ENCODE data around the gene CCS.

Gene CCS

DNA sequence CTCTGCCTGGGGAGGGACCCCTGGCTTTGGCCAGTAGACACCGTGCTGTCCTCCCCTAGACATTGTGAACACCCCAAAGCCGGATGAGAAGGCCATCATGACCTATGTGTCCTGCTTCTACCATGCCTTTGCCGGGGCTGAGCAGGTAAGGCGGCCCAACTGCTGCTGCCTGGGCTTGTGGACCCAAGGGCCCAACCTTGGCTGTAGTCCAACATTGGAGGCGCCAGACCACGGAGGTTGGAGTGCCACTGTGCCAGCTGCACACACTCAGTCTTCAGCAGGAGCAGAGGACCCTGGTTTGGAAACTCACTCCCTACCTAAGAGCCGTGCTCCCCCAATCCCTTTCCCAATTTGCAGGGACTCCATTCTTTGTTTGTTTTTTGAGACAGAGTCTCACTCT lies 36.9 kb upstream of the CCS start:
- DNase-seq (ENCODE audit: insufficient read length, low spot score) (no peak), FAIRE-seq (no peak)
- TF ChIP-seq, protein P1, sequence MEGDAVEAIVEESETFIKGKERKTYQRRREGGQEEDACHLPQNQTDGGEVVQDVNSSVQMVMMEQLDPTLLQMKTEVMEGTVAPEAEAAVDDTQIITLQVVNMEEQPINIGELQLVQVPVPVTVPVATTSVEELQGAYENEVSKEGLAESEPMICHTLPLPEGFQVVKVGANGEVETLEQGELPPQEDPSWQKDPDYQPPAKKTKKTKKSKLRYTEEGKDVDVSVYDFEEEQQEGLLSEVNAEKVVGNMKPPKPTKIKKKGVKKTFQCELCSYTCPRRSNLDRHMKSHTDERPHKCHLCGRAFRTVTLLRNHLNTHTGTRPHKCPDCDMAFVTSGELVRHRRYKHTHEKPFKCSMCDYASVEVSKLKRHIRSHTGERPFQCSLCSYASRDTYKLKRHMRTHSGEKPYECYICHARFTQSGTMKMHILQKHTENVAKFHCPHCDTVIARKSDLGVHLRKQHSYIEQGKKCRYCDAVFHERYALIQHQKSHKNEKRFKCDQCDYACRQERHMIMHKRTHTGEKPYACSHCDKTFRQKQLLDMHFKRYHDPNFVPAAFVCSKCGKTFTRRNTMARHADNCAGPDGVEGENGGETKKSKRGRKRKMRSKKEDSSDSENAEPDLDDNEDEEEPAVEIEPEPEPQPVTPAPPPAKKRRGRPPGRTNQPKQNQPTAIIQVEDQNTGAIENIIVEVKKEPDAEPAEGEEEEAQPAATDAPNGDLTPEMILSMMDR (IDR thresholded peaks at IDR 0.05; ENCODE audit: insufficient read depth, missing control alignments) = no peak

DNA sequence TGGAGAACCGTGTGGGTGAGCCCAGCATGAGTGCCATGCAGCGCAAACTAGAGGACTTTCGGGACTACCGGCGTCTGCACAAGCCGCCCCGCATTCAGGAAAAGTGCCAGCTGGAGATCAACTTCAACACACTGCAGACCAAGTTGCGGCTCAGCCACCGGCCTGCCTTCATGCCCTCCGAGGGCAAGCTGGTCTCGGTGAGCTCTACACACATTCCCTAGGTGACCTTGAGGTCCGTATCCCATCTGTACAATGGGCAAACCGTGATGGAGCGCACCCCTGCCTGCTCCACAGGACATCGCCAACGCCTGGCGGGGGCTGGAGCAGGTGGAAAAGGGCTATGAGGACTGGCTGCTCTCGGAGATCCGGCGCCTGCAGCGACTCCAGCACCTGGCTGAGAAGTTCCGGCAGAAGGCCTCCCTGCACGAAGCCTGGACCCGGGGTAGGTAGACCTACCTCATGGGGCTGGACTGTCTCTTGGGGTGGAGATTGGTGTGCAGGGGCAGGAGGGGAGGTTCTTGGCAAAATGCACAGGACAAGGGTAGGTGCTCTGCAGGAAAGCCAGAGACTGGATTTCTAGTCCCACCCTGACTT lies 35.2 kb upstream of the CCS start:
- TF ChIP-seq, protein P1 (IDR thresholded peaks at IDR 0.05; ENCODE audit: insufficient read depth, missing control alignments) = no peak
- no peak for DNase-seq (ENCODE audit: insufficient read length, low spot score)
- FAIRE-seq = no peak

DNA sequence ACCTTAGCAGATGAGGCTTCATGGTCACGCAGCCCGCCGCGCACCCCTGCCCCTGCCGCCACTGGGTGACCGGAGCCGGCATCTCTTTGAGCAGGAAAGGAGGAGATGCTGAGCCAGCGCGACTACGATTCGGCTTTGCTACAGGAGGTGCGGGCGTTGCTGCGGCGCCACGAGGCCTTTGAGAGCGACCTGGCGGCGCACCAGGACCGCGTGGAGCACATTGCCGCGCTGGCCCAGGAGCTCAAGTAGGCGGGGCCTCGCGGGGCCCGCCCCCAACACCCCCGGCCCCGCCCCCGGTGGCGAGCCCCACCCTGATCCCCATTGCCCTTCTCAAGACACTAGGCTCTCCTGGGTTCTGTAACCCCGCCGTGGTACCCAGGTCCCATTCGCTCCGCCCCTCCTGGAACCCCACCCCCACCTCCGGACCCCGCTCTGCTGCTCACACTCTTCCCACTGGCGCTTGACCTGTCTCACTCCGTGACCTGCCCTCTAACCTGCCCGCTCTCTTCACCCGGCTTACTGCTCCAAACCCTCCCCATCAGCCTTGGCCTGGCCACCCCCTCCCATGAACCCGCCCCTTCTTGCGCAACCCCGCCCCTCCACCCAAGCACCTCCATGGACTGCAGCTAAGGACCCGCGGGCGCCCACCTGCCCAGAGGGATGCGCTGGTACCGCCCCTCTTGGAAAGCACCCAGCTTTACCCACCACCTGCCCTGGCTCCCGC lies 33.7 kb upstream of the CCS start:
- DNase-seq (ENCODE audit: insufficient read length, low spot score) (no peak), FAIRE-seq (no peak)
- TF ChIP-seq, protein P1 (IDR thresholded peaks at IDR 0.05; ENCODE audit: insufficient read depth, missing control alignments) = no peak

DNA sequence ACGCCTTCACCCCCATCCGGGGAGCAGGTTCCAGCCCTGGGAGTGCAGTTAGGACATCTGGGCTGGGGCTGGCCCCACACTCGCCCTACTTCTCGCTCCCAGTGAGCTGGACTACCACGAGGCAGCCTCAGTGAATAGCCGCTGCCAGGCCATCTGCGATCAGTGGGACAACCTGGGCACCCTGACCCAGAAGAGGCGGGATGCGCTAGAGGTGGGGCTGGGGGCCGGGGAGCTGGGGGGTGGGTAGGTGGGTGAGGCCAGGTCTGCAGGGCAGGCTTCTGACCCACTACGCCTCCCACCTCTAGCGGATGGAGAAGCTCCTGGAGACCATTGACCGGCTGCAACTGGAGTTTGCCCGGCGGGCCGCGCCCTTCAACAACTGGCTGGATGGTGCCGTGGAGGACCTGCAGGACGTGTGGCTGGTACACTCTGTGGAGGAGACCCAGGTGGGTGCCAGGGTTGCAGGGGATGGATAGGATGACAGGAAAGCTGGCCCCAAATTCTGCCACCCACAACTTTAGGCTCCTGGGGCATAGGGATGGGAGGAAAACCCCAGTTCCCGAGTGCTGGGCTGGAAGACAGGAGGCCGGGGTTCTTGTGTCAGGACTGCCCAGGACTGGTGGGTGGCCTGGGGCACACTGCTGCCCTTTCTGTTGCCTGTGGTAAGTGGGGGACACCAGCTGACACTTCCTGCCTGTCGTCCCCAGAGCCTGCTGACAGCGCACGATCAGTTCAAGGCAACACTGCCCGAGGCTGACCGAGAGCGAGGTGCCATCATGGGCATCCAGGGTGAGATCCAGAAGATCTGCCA lies 32.9 kb upstream of the CCS start:
- no peak for DNase-seq (ENCODE audit: insufficient read length, low spot score)
- TF ChIP-seq, protein P1 (IDR thresholded peaks at IDR 0.05; ENCODE audit: insufficient read depth, missing control alignments) = no peak
- FAIRE-seq = no peak

DNA sequence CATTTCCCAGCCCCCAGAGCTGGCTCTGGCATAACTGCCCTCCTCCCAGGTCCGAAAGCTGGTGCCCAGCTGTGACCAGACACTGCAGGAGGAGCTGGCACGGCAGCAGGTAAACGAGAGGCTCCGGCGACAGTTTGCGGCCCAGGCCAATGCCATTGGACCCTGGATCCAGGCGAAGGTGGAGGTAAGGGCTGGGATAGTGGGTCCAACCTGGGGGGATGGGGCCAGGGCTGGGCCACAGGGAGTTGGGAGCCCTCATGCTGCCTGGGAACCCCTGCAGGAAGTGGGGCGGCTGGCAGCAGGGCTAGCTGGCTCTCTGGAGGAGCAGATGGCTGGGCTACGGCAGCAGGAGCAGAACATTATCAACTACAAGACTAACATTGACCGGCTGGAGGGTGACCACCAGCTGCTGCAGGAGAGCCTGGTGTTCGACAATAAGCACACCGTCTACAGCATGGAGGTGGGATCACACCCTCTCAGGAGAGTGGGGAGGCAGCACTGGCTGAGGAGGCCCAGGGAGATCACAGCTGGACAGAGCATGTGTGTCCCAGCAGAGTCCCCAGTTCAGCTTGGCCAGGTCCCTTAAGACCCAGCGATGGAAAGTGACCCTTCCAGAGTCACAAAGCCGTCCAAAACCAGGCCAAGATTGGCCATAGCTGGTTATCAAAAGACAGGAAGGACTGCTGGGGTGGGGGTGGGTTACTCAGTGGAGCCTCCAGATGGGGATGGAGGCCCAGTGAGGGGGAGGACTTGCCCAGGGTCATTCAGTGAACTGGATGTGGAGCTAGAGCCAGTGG lies 31.6 kb upstream of the CCS start:
- FAIRE-seq = no peak
- TF ChIP-seq, protein P1 (IDR thresholded peaks at IDR 0.05; ENCODE audit: insufficient read depth, missing control alignments) = no peak
- no peak for DNase-seq (ENCODE audit: insufficient read length, low spot score)

DNA sequence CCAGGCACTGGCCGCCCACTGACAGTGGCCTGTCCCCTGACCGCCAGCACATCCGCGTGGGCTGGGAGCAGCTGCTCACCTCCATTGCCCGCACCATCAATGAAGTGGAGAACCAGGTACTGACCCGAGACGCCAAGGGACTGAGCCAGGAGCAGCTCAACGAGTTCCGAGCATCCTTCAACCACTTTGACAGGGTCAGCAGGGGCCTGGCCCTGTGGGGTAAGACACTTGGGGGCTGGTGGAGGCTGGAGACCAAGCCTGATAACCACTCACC lies 31.1 kb upstream of the CCS start:
- no peak for FAIRE-seq
- TF ChIP-seq, protein P1 (IDR thresholded peaks at IDR 0.05; ENCODE audit: insufficient read depth, missing control alignments) = no peak

More for the DNA sequence above, 31.1 kb upstream of the CCS start:
- DNase-seq (ENCODE audit: insufficient read length, low spot score) = no peak
